D341Med (cell line): ENCODE data around the gene CUL7.
A peak's percentile ranks its signal among the peaks of the same experiment; 100 is the strongest.
"Not testable (repeated sequence)": the region's sequence is repeated elsewhere in the genome, so short reads cannot be mapped to it uniquely, and the experiment has no call there.

Experiments used
- DNase-seq: peaks from one replicate; pipeline ENCODE4 v3.0.0; 2012; ENCODE audit warnings: low spot score

Gene CUL7

DNA sequence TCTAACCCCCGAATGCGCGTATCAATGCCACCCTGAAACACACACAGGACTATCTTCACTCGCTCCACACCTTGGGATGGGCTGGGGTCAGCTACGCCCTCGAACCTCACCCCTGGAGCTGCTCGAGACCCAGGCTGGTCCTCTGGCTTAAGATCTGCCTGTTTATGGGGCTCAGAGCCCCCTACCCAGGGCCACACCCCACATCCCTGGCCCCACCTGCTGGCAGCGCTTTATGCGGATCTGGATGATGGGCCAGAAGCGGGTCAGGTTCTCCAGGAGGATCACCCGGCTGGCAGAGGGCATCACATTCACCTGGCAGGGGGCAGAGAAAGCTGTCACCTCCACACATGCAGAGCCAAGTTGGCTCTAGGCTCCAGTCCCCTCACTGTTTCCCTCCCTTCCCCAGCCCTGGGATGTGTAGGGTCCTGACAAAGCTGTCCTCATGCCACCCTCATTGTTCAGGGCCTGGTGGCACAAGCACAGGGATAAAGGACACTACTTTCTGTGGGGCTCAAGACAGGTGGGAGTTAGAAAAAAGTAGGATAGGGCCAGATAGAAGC is 8.2 kb downstream of the CUL7 start:
- no peak for DNase-seq

DNA sequence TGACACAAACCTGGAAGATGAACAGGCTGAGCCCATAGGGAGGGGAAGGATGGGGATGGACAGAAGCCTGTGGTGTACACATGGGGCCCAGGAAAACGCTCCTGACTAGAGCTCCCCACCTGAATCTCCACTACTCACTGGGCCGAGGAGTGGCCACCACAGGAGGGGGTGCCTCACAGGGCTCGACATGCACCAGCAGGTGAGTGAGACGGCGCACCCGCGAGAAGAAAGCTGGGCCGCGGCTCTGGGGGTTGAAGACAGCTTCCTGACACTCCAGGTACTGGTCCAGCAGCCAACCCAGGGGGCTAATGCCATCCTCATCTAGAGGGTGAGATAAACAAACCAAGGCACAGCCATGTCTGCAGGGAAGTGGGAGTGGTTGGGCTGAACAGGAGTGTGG is 10.3 kb downstream of the CUL7 start:
- no peak for DNase-seq

GRCh38 chr6:43041475-43041874 is 12.2 kb downstream of the CUL7 start:
- not testable (repeated sequence) for DNase-seq

DNA sequence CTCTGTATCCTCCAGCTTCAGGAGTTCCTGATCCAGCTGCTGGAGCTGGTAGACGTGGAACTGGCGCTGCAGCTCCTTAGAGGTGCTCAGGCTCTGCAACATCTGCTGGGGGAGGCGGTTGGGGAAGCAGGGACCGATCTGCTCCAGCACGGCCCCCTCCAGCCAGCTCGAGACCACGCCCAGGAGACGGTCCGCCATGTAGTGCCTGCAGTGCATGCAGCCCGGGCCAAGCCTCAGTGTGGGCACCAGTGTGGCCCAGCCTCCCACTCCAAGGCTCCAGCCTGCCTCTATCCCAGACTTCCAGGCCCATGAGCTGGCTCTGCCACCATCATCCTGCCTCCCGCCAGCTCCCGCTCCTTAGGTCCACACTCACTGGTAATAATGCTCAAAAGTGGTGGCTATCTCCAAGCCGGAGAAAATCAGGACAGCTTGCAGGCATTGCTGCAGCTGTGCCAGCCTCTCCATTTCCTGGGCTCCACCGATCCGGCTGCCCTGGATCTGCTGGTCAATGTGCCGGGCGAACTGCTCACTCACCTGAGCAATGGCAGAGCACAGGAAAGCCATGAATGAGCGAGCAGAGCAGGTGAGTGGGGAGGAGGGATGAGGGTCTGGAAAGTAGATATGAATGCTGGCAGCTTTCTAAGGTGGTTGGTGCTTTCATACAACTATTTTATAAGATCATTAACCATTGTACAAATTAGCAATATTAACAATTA is 13.0 kb downstream of the CUL7 start:
- peak; percentile 22 for DNase-seq

GRCh38 chr6:43038727-43039126 is 14.9 kb downstream of the CUL7 start:
- no peak for DNase-seq

DNA sequence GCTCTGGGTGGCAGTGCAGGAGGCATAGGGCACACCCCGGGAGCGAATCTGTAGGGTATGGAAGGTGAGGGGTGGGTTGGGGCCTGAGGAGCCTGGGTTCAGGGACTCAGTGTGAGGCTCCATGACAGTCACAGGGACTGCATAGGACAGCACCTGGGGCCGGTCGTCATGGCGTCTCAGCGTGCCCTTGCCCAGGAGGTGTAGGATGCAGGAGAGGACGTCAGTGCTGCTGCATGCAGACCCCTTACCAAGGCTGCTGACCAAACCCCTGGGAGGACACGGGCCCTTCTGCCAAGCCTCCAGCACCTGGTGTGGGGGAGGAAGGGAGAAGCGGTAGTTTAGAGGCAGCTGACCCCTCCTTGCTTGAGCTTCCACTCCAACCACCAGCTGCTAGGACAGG is 15.9 kb downstream of the CUL7 start:
- DNase-seq = no peak

DNA sequence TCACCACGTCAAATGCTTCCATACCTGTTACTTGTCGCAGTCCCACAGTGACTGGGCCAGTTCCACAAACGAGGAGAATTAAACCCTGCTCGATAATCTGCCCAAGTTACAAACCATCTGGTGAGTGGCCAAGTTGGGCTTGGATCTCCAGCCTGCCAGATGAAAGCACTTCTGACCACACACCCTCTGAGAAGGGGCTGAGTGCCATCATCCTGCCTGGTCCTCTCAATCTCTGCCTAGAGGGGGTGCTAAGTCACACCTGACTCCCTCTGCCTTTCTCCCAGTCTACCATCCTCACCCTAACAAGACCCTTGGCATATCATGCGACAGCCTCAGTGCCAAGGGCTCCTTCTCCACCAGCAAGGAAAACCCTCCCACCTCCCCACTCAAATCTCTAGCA is 16.5 kb downstream of the CUL7 start:
- peak; percentile 22 for DNase-seq

- DNase-seq = no peak
Measured at GRCh38 chr6:43036712-43037111, 16.9 kb downstream of the CUL7 start.

- DNase-seq = no peak
Measured at GRCh38 chr6:43035495-43036194, 18.0 kb downstream of the CUL7 start.

- no peak for DNase-seq
Measured at GRCh38 chr6:43034190-43034525, 19.5 kb downstream of the CUL7 start.

DNA sequence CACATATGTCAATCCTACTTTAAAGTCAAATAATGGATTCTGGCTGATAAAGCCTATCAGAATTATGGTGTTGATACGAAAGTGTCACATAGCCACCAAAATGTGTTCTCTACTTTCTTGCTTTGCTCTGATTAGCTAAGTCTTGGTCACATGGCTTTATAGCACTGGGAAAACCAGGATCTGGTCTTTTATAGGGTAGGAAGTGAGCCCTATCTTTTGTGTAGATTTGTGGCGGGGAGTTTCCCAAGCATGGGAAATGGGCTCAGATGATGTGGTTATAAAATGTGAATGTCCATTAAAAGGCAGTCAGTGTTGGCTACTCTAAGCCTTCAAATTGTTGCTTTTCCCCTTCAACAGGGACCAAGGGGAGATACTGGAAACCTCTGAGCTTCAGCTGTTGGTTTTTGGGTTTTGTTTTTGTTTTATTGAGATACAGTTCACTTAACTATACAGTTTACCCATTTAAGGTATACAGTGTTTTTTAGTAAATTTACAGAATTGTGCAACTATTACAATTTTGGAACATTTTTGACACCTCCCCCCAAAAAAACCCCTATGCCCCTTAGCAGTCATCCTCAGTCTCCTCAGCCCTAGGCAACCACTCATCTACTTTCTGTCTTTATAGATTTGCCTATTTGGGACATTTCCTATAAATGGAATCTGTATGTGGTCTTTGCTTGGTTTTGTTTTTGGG is 20.0 kb downstream of the CUL7 start:
- no peak for DNase-seq

DNA sequence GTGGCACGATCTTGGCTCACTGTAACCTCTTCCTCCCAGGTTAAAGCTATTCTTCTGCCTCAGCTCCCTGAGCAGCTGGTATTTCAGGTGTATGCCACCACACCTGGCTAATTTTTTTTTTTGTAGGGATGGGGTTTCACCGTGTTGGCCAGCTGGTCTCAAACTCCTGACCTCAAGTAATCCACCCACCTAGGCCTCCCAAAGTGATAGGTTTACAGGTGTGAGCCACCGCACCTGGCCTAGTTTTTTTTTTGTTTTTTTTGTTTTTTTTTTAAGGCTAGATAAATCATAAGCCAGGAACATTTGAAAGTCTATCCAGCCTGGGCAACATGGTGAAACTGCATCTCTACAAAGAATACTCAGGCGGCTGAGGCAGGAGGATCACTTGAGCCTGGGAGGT is 21.3 kb downstream of the CUL7 start:
- DNase-seq = no peak

DNA sequence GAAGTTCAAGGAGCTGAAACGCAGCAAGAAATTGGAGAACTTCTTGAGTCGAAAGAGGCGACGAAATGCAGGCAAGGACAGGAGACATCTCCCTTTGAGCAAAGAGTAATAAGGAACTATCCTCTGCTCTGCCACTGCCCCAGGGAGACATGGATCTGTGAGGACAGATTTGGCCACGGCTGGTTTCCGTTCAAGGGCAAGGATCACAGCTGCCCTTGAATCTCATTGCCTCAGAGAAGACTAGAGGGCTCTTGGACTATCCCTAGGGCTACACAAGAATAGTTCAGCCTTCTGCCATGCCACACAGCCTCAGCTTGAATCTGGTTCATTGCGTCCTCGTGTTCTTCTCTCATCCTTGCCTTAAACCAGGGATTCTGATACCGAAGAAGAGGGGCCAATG is 24.5 kb downstream of the CUL7 start:
- DNase-seq = no peak

DNA sequence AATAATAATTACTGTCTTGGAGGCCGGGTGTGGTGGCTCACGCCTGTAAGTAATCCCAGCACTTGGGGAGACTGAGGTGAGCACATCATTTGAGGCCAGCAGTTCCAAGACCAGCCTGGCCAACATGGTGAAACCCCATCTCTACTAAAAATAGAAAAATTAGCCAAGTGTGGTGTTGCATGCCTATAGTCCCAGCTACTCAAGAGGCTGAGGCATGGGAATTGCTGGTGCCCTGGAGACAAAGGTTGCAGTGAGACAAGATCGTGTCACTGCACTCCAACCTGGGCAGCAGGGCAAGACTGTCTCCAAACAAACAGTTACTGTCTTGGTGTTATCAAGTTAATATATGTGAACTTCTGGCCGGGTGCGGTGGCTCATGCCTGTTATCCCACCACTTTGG is 27.3 kb downstream of the CUL7 start:
- DNase-seq = no peak

- DNase-seq = no peak
Measured at GRCh38 chr6:43024436-43024835, 29.2 kb downstream of the CUL7 start.

DNA sequence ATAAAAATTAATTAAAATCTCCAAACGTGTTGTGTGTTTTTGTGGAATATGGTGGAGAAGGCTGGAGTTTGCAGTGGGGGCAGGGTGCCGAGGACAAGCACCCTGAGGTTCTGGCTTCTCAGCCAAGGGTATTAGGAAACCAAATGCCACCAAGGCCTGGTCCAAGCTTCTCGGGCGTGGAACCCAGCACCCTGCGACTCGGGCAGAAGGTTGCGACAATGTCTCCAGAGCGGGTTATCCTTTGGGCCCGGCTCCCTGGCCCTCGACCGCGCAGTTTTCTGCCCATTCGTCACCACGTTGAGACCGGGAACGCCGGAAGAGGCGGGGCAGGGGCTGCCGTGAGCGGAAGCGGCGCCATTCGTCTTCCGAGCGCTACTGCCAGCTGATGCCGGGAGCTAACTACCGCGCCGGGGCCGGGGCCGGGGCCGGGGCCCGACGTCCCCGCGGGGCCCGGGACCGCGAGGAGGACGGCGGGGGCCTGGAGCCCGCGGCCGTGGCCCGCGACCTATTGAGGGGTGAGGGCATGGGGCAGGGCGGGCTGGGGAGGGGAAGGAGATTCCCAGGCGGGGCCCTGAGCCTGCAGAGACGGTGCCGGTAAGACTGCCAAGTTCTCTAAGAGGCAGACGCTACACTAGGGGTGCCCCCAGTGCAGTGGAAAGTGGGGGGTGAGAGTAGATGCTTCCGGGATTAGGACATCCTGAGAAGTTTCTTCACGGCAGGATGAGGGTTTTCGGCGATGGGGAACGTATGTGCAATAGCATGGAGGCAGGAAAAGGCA is 32.2 kb downstream of the CUL7 start, which contains the start of gene RRP36:
Gene RRP36 (plus strand): TSS at position 354 of the 778 bp plus-strand sequence. CDS start 32 bp downstream, at position 386.
- peak; percentile 91 for DNase-seq

DNA sequence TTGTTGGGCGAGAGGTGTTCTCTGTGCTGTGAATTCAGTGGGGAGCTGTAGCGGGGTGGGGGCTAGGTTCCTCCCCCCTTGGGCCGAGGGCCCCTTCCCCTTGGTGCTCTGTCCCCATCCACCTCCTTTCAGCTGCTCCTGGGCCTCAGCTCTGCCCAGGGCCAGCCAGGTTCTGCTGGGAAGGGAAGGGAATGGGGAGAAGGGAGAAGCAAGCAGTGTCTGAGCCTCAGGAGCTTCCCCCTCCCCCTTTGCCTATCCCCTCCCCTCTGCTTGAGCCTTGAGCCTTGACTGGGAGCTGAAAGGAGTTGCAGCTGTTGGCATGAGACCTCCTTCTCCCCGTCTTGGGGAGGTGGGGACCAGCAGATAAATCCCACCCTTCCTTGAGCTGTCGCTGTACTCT is 32.8 kb downstream of the CUL7 start:
- DNase-seq = no peak

GRCh38 chr6:43020052-43020705 is 33.5 kb downstream of the CUL7 start:
- no peak for DNase-seq

GRCh38 chr6:43019152-43019551 is 34.5 kb downstream of the CUL7 start:
- no peak for DNase-seq

DNA sequence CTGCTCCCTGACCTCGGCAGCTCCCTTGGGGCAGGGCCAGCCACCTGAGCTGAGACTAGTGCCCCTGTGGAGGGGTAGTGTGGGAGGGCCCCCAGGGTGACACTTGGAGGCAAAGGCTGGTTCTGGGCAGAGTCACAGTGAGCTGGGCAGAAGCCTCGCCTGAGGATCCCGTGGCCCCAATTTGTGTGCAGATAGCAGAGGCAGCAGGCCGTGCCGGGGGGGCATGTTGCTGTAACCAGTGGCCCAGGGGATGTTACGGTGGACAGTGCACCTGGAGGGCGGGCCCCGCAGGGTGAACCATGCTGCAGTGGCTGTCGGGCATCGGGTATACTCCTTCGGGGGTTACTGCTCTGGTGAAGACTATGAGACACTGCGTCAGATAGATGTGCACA is 36.7 kb downstream of the CUL7 start:
- DNase-seq = no peak

DNA sequence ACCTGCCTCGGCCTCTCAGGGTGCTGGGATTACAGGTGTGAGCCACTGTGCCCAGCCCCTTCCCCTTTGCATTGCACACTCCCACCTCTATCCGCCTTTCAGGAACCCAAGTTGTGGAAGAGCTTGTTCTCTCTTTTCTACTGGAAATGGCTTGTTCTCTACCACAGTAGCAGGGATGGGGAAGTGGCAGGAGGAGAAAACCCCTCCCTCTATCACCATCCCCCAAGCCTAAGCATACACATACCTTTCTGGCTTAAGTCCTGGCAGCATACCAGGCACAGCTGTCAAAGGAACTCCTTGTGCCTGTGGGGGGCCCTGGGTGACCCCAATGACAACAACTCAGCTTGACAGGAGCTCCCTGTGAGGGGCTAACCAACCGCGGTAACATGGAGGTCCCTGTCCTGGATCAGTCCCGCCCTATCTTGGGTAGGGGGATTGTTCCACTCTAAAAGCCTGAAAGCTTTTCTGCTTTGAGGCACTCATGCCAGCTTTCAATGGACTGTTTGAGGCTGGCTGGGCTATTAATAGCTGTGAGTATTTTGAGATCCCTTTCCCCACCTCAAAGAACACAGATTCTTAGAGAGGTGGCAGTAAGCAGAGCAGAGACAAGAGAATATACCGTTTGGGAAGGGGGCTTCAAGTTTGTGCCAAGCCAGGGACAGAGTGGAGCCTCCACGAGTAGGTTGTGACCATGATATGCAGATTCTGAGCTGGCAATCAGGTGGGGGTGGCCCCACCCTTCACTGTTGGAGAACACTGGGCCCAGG is 37.3 kb downstream of the CUL7 start:
- DNase-seq = no peak
